ENCODE data around the gene ACTG2.

- TF ChIP-seq CTCF (IDR thresholded peaks at IDR 0.05) (no peak), EZH2 (IDR thresholded peaks at IDR 0.05) (no peak)
Measured at GRCh38 chr2:73891276-73891901, 1.4 kb upstream of the ACTG2 start.
